HCT116 (cell line): Measurements from ENCODE around the gene CALHM2. TPM values are rescaled to one million over a fixed set of nuclear protein-coding genes. Genes with fewer than 3 reads are reported as not detected.

Source experiments
- ATAC-seq: fragments of 200-7000 bp; cut with Tn5 transposase; 2 replicates; pipeline ENCODE4 v1.9.1; 2020; ENCODE audit warnings: mild to moderate bottlenecking, moderate library complexity
- BruUV-seq: library from RNA; stranded (reverse); fragments of 400-500 nt; replicated peaks from 2 replicates; lab custom pipeline; 2021; lab: Mats Ljungman, UMichigan
- CTCF ChIA-PET: fragments of 300-600 bp; sonication (Branson Sonifier 250); formaldehyde crosslinking; loops from one replicate; lab custom pipeline; 2021; ENCODE audit warnings: antibody characterized with exemption; lab: Charles Lee
- POLR2A ChIA-PET: fragments of 300-600, 350-600 bp; sonication (Branson Sonifier 250); formaldehyde crosslinking; loops from one replicate; lab custom pipeline; 2021; ENCODE audit warnings: antibody characterized with exemption; lab: Charles Lee
- RAD21 ChIA-PET, 2 experiments: fragments of 300-600 bp; sonication (Branson Sonifier 250); formaldehyde crosslinking; loops; one replicate each; lab custom pipeline; 2023; ENCODE audit warnings: low total read pairs in 2 of 2; ENCODE audit not compliant: uncharacterized antibody in 2 of 2, unreplicated experiment in 2 of 2, low non-redundant PET in 1 of 2; lab: Charles Lee
- DNase-seq: peaks from one replicate; pipeline ENCODE4 v3.0.0-alpha.2; 2010; ENCODE audit warnings: low read depth, low spot score
- H2AFZ ChIP-seq: fragments of 200-600 bp; shearing (Covaris generic), sonication (generic); 2 replicates; pipeline ENCODE4 v1.6.1; 2017; ENCODE audit warnings: low read depth, mixed run types, mixed read lengths, antibody characterized with exemption, low read length; ENCODE audit not compliant: poor library complexity, severe bottlenecking
- H3K27ac ChIP-seq: 2 replicates; pipeline ENCODE4 v1.5.1; 2012; ENCODE audit warnings: low read depth, low read length
- H3K27me3 ChIP-seq: fragments of 200-600 bp; sonication (generic); 2 replicates; pipeline ENCODE4 v1.6.1; 2016; ENCODE audit warnings: mixed run types, low read length, mixed read lengths; ENCODE audit not compliant: insufficient read depth
- H3K36me3 ChIP-seq, 2 experiments: fragments of 200-500 bp in 1 of 2; fragments of 200-600 bp in 1 of 2; sonication (Bioruptor generic) in 1 of 2; sonication (generic) in 1 of 2; 2 replicates each; pipeline versions ENCODE4 v1.5.1 to v1.6.1; 2014 to 2016; ENCODE audit warnings: low read length in 2 of 2, inconsistent platforms in 1 of 2, mixed read lengths in 1 of 2, mixed run types in 1 of 2; ENCODE audit not compliant: insufficient read depth in 2 of 2, control insufficient read depth in 1 of 2
- H3K4me1 ChIP-seq, 2 experiments: fragments of 200-600 bp in 1 of 2; sonication (generic) in 1 of 2; 2 replicates each; pipeline versions ENCODE4 v1.5.1 to v1.6.1; 2012 to 2017; ENCODE audit warnings: low read length in 2 of 2, inconsistent platforms in 1 of 2, mild to moderate bottlenecking in 1 of 2, mixed read lengths in 1 of 2, mixed run types in 1 of 2, moderate library complexity in 1 of 2; ENCODE audit not compliant: insufficient read depth in 2 of 2, control insufficient read depth in 1 of 2
- H3K4me2 ChIP-seq: fragments of 200-600 bp; sonication (generic); 2 replicates; pipeline ENCODE4 v1.6.1; 2017; ENCODE audit warnings: mixed run types, low read length, mixed read lengths
- H3K4me3 ChIP-seq, 2 experiments: fragments of 200-600 bp in 1 of 2; sonication (generic) in 1 of 2; replicated peaks in 1 of 2; 2 replicates each; pipeline ENCODE4 v1.5.1; 2011 to 2016; ENCODE audit warnings: low read length in 2 of 2, control low read depth in 1 of 2, low read depth in 1 of 2, mild to moderate bottlenecking in 1 of 2, mixed read lengths in 1 of 2, mixed run types in 1 of 2
- H3K79me2 ChIP-seq: fragments of 200-600 bp; sonication (generic); 2 replicates; pipeline ENCODE4 v1.6.1; 2017; ENCODE audit warnings: mild to moderate bottlenecking, mixed run types, low read length, moderate library complexity, mixed read lengths; ENCODE audit not compliant: insufficient read depth
- H3K9ac ChIP-seq: fragments of 200-600 bp; sonication (generic); 2 replicates; pipeline ENCODE4 v1.6.1; 2016; ENCODE audit warnings: low read length, mixed read lengths
- H3K9me2 ChIP-seq: fragments of 200-600 bp; sonication (generic), shearing (Covaris generic); 2 replicates; pipeline ENCODE4 v1.6.1; 2017; ENCODE audit warnings: mixed run types, mild to moderate bottlenecking, moderate library complexity; ENCODE audit not compliant: insufficient read depth
- H3K9me3 ChIP-seq, 2 experiments: fragments of 200-500 bp in 1 of 2; fragments of 200-600 bp in 1 of 2; sonication (Bioruptor generic) in 1 of 2; sonication (generic) in 1 of 2; 2 replicates each; pipeline ENCODE4 v1.6.1; 2014 to 2017; ENCODE audit warnings: low read length in 2 of 2, mixed read lengths in 2 of 2, inconsistent platforms in 1 of 2, low read depth in 1 of 2, mild to moderate bottlenecking in 1 of 2, mixed run types in 1 of 2, moderate library complexity in 1 of 2; ENCODE audit not compliant: control insufficient read depth in 1 of 2, insufficient read depth in 1 of 2
- H4K20me1 ChIP-seq: fragments of 200-600 bp; sonication (generic), shearing (Covaris generic); 2 replicates; pipeline ENCODE4 v1.6.1; 2017; ENCODE audit warnings: mixed run types, mild to moderate bottlenecking, moderate library complexity; ENCODE audit not compliant: insufficient read depth
- CBX3 ChIP-seq: IDR thresholded peaks from 2 replicates; pipeline ENCODE4 v1.6.1; 2012; ENCODE audit warnings: low read depth
- CTCF ChIP-seq, 3 experiments: fragments of 200-600 bp in 1 of 3; sonication (generic) in 1 of 3; IDR thresholded peaks in 2 of 3; conservative IDR thresholded peaks in 1 of 3; 2 replicates each; pipeline ENCODE4 v1.5.1; 2012 to 2017; ENCODE audit warnings: low read depth in 2 of 3, low read length in 2 of 3, antibody characterized with exemption in 1 of 3, borderline replicate concordance in 1 of 3, control low read depth in 1 of 3, mild to moderate bottlenecking in 1 of 3, mixed read lengths in 1 of 3, mixed run types in 1 of 3, moderate library complexity in 1 of 3; ENCODE audit not compliant: insufficient read depth in 1 of 3
- EGR1 ChIP-seq: IDR thresholded peaks from 2 replicates; pipeline ENCODE4 v1.6.1; 2012; ENCODE audit warnings: low read depth
- EZH2 ChIP-seq: fragments of 200-600 bp; sonication (generic); IDR thresholded peaks from 2 replicates; pipeline ENCODE4 v1.6.1; 2017; ENCODE audit warnings: antibody characterized with exemption, mixed run types
- EZH2phosphoT487 ChIP-seq: fragments of 200-600 bp; IDR thresholded peaks from 2 replicates; pipeline ENCODE4 v1.6.1; 2018; ENCODE audit warnings: antibody characterized with exemption, borderline replicate concordance
- FOSL1 ChIP-seq: IDR thresholded peaks from 2 replicates; pipeline ENCODE4 v1.6.1; 2012; ENCODE audit warnings: low read depth
- POLR2A ChIP-seq: IDR thresholded peaks from 2 replicates; pipeline ENCODE4 v1.7.0; 2011; ENCODE audit warnings: borderline replicate concordance; ENCODE audit not compliant: insufficient read depth, insufficient read length; ENCODE audit errors: extremely low read depth
- RAD21 ChIP-seq: IDR thresholded peaks from 2 replicates; pipeline ENCODE4 v1.6.1; 2012; ENCODE audit warnings: low read depth, mild to moderate bottlenecking
- REST ChIP-seq: IDR thresholded peaks from 2 replicates; pipeline ENCODE4 v1.6.1; 2012; ENCODE audit warnings: low read depth
- SIN3A ChIP-seq: IDR thresholded peaks from 2 replicates; pipeline ENCODE4 v1.6.1; 2012; ENCODE audit warnings: low read depth
- YY1 ChIP-seq: IDR thresholded peaks from 2 replicates; pipeline ENCODE4 v1.6.1; 2011; ENCODE audit warnings: low read length, low read depth, moderate library complexity, mild to moderate bottlenecking; ENCODE audit not compliant: insufficient replicate concordance; ENCODE audit errors: extremely low read depth
- ZFX ChIP-seq: fragments of 450-650 bp; IDR thresholded peaks from 2 replicates; pipeline ENCODE4 v1.6.1; 2017
- ZNF274 ChIP-seq: fragments of 200-500 bp; sonication (Bioruptor generic); IDR thresholded peaks from 2 replicates; pipeline ENCODE4 v1.6.1; 2014; ENCODE audit warnings: mild to moderate bottlenecking, low read depth, low read length, inconsistent platforms
- intact Hi-C: fragments of 100-400 bp; cut with micrococcal nuclease; formaldehyde crosslinking; loops from 2 replicates; pipeline ENCODE4 v1.10.0; 2022
- total RNA-seq: library from RNA; stranded (reverse); gene quantifications from one replicate; pipeline ENCODE4 v1.2.1, GENCODE V29; 2021; ENCODE audit not compliant: unreplicated experiment

The CALHM2 gene
- total RNA-seq, 1 experiment from 2014 or later: 46.1 TPM

- CTCF ChIA-PET: no interaction called here
- H3K9ac ChIP-seq: no peak overlapping the region
- no peak overlapping the region for H3K4me2 ChIP-seq
- no peaks in the 10 kb centered on the region for H3K9me2 ChIP-seq
- POLR2A ChIA-PET: no interaction called here
- BruUV-seq: no TSS peak
- no peaks in the 10 kb centered on the region for H3K9me3 ChIP-seq
- H2AFZ ChIP-seq: no peak overlapping the region
- no peaks in the 10 kb centered on the region for H3K4me1 ChIP-seq
- peaks cover 77 to 81% of the 10 kb centered on the region in 2 experiments for H3K36me3 ChIP-seq
- TF ChIP-seq RAD21: no peak
- TF ChIP-seq SIN3A: no peak
- no peak for TF ChIP-seq CBX3
- TF ChIP-seq CTCF (IDR thresholded peaks at IDR 0.05 in 2 of 3, conservative IDR thresholded peaks at IDR 0.05 in 1 of 3; ENCODE audit: borderline replicate concordance in 1 of 3, insufficient read depth in 1 of 3, low read depth in 2 of 3, low read length in 2 of 3): no peak
- TF ChIP-seq ZNF274: no peak
- TF ChIP-seq EZH2: no peak
- no peak for TF ChIP-seq EGR1
- no peak for TF ChIP-seq POLR2A
- no peak for TF ChIP-seq YY1
- TF ChIP-seq EZH2phosphoT487: no peak
- TF ChIP-seq FOSL1: no peak
- TF ChIP-seq REST: no peak
- no peak for TF ChIP-seq ZFX
- DNase-seq (no peak), ATAC-seq (no peak)
- RAD21 ChIA-PET: no interaction called here
- intact Hi-C loops: no loop called here
- H3K27ac ChIP-seq: no peak overlapping the region
- no peaks in the 10 kb centered on the region for H3K27me3 ChIP-seq
- H3K79me2 ChIP-seq: peaks cover 41% of the 10 kb centered on the region
- H4K20me1 ChIP-seq: 0 out of 2 replicates have a peak, but pooled peaks cover 2% of the 10 kb centered on the region
- no peak overlapping the region for H3K4me3 ChIP-seq
Measured at GRCh38 chr10:103433858-103434257, 18.3 kb downstream of the CALHM2 start.
